ENCODE results near the gene ID1.
"Not testable (repeated sequence)": the region's sequence is repeated elsewhere in the genome, so short reads cannot be mapped to it uniquely, and the experiment has no call there.

ID1 gene

DNA sequence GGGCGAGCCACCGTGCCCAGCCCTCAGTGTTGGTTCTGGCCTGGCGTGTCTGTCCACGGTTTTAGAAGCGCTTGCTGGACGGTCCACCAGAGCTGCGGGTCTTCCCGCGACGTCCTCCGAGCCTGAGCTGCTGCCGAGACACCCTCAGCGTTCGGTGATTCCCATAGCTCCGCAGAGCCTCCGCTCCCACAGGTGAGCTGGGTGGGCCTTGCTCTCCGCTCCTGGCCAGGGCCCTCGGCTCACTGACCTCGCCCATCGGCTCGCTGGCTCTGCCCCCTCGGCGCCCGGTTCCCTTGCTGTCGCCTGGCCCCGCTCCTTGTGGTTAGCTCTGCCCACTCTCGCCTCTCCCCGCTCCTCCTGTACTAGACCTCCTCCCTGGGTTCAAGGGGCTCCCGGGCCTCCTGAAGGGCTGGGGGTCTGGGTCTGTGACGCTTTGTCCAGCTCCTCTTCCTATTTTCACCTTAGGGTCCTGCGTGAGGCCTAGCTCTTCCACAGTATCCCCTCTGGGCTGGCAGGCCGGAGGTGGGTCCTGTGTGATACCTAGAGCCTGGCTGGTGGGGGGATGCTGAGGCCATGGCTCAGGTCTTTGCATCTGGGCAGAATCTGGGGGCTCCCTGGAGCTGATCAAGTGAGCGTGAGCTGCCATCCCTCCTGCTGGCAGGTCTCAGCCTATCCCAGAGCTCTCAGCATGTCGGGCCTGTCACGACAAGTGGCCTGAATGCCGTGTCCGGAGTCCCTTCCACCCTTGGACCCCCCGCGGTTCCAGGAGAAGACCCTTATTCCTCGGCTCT is 27.7 kb downstream of the ID1 start:
- in situ Hi-C loops (cut with HindIII; ENCODE audit: low sequenced_read_pairs): no loop called here

DNA sequence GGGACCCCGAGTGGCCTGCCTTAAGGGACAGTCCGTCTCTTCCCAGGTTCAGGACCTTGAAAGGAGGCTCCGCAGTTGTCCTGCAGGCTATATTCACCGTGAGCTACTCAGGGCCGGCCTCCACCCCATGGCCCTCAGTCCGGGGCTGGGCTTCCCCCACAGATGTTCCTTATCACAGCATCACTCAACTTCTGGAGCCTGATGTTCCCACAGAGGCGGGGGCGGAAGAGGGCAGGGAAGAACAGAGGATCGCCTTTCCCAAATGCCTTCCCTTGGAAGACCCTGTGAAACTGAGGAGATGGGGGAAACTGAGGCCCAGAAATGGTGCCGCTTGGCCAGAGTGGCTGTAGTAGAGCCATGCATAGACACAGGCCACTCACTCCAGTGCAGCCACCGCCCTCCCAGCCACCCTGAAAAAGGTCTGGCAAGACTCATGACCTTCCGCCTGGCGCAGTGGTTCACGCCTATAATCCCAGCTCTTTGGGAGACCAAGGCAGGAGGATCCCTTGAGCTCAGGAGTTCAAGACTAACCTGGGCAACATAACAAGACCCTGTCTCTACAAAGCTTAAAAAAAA is 28.3 kb downstream of the ID1 start:
- in situ Hi-C loops (cut with HindIII; ENCODE audit: low sequenced_read_pairs): no loop called here

DNA sequence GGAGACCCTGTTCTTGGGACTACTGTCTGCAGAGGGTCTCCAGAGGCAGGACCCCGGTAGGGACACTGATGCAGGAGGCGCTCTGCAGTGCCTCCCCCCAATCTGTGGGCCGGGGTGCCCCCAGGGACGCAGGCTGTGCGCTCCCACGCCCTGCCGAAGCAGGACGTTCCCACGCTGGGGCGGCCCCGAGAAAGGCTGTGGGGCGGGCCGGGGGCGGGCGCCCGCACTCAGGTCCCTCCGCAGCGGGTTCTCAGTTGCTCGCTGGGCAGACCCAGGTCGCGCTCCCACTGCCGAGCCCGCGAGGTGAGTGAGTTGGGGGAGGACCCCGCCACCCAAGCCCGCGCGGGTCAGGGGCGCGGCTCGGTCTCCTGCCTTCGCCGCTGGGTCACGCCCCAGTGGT is 32.6 kb downstream of the ID1 start, which contains the start of gene COX4I2:
TSS of gene COX4I2 (plus strand) at position 253 of the 400 bp plus-strand sequence. CDS start 1,106 bp downstream, outside the sequence.
- in situ Hi-C loops (cut with HindIII; ENCODE audit: low sequenced_read_pairs): no loop called here

DNA sequence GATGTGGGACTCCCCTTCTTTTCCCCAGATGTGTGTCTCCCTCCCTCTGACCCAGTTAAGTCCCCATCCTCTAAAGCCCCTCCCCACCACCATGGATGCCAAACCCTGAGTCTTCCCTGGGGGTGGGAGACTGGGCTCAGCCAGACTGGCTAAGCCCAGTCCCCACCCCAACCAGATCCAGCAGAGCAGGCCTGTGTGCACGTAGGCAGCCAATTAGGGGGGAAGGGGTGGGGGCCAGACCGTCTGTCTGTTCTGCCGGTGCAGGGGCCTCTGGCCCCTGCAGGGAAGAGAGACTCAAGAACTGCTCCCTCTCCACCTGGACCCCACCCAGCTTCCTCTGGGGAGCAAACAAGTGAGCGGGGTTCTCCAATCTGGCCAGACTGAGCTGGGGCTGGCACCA is 33.2 kb downstream of the ID1 start:
- in situ Hi-C loops (cut with HindIII; ENCODE audit: low sequenced_read_pairs): no loop called here

DNA sequence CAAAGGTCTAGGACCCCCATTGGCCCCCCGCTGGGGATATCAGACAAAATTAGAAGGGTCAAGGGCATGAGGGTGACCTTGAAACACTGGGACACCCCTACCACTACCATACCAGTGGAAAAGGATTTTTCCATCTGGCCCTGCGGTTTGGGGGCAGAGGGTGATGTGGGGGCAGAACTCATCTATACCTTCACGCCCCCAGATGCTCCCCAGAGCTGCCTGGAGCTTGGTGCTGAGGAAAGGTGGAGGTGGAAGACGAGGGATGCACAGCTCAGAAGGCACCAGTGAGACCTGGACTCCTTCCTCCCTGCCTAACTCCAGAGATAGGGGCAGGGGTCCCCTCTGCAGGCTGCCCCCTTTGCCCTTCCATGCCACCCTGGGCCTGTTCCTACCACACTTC is 33.7 kb downstream of the ID1 start:
- in situ Hi-C loops (cut with HindIII; ENCODE audit: low sequenced_read_pairs): no loop called here

DNA sequence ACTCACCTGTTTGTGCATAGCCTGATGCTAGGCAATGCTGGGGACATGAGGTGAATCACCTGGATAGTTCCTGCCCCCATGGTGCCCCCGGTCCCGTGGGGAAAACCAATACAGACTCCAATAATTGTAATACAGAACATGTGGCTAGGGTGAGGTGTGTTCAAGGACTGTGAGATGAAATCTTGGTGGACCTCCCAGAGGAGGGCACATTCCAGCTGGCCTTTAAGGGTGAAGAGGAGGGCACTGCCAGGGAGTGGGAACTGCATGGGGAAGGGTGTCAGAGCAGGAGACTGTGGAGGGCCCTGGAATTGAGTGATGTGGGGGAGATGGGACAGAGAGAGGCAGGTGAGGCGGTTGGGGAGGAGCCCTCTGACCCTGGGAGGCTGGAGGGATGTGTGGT is 35.2 kb downstream of the ID1 start:
- in situ Hi-C loops (cut with HindIII; ENCODE audit: low sequenced_read_pairs): no loop called here

DNA sequence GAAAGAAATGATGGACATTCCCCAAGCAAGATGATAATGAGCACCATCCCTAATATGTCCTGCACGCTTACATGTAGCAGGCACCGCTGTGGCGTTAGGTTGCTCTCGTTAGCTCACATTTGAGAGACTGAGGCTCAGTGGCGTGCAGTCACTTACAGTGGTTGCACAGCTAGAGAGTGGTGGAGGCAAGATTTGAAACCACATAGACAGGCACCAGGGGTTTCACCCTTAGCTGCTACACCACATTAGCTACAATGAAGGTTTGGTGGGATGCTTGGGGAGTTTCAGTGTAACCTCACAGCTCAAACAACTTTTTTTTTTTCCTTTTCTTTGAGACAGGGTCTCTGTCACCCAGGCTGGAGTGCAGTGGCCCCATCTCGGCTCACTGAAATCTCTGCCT is 36.3 kb downstream of the ID1 start:
- in situ Hi-C loops (cut with HindIII; ENCODE audit: low sequenced_read_pairs): no loop called here

DNA sequence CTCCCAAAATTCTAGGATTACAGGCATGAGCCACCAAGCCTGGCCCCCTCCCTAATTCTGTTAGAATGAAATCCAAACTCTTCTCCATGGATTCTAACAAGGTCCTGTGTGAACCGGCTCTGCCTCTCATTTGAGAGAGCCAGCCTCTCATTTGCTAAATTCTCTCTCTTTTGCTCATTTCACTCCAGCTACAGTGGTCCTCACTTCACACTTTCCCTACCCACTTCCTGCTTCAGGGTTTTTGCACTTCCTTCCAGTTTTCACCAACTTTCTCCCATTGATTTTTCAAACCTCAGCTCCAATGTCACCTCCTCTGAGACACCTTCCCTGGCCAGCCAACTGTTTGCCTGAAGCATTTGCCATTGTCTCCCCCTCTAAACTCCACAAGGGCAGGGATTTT is 37.7 kb downstream of the ID1 start:
- in situ Hi-C loops (cut with HindIII; ENCODE audit: low sequenced_read_pairs): no loop called here

DNA sequence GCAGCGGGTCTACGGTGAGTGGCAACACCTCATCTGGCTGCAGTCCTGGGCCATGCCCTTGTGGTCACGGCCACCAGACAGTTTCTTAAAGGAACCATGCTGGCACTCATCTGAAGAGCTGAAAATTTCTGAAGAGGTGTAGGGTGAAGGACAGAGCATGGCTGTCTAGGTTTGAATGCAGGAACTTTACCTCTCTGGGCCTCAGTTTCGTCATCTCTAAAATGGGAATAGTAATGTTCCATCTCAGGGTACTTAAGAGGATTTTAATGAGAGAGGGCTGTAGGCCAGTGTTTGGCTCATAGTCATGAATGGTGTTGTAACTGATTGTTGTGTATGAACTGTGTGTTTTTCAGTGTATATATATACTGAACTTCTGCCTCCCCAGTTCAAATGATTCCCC is 38.4 kb downstream of the ID1 start:
- in situ Hi-C loops (cut with HindIII; ENCODE audit: low sequenced_read_pairs): no loop called here

DNA sequence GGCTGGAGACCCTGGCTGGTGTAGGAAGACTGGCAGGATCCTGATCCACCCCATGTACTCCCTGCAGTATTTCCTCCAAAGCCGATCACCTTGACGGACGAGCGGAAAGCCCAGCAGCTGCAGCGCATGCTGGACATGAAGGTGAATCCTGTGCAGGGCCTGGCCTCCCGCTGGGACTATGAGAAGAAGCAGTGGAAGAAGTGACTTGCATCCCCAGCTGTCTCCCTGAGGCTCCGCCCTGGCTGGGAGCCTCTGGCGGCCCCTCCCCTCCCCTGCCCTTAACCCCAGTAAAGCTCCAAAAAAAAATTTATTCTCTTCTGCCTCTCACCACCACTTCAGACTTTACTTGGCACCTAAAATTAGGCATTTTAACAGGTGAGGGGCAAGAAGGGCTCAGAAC is 39.6 kb downstream of the ID1 start:
- in situ Hi-C loops (cut with HindIII; ENCODE audit: low sequenced_read_pairs): no loop called here

DNA sequence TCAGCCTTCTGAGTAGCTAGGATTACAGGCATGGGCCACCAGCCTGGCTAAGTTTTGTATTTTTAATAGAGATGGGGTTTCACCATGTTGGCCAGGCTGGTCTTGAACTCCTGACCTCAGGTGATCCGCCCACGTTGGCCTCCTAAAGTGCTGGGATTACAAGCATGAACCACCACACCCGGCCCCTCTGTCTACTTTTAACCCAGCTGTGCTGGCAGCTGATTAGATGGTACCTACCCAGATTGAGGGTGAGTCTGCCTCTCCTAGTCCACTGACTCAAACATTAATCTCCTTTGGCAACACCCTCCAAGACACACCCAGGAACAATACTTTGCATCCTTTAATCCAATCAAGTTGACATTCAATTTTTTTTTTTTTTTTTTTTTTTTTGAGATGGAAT is 43.0 kb downstream of the ID1 start:
- in situ Hi-C loops (cut with HindIII; ENCODE audit: low sequenced_read_pairs): not testable (repeated sequence)

DNA sequence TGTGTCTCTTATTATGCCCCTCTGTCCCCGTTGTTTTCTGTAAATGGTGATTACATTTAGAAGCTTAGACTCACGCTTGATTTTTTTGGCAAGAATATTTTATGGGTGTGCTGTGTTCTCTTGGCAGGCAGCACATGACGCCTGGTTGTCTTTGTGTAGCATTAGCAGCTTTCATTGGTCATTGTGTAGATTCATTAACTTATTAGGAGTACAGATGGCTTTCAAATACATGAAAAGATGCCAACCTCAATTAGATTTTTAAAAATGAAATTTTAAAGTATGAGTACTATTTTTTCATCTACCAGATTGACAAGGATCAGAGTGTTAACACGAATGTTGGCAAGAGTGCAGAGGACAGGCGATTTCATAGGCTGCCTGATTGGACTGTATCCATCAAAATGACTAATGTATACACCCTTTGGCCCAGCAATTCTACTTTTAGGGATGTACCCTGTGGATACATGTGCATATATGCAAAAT is 47.9 kb downstream of the ID1 start:
- in situ Hi-C loops (cut with HindIII; ENCODE audit: low sequenced_read_pairs): no loop called here

DNA sequence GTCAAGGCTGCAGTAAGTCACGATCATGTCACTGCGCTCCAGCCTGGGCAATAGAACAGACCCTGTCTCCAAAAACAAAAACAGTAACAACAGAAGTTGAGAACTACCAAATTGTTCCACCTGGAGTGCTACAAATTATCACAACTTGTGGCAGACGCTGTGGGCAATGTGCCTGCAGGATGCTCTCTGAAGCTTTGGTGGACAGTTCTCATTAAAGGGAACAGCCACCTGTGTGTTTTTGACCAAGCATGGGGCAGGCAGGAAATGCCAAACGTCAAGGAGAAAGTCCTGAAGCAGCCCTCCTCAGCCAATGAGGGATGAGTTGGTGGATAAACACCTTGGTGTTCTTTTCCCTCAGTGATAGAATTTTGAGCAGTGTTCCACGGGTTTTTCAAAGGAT is 48.5 kb downstream of the ID1 start:
- in situ Hi-C loops (cut with HindIII; ENCODE audit: low sequenced_read_pairs): no loop called here

DNA sequence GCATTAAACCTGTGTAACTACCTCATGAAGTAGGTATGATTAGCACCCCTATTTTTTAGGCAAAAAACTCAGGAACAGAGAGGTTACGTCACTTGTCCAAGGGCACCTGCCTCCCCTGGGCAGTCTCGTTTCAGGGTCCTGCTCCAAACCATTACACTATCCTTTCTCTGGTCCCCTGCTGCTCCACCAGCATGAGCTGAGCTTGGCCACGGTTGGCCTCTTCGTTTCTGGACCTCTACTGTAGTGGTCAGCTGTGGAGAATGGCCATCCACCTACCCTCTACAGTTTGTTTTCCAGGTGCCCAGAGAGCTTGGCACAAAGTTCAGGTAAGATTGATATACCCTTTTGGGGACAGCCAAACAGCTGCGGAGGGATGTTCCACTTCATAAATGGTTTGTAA is 49.4 kb downstream of the ID1 start:
- in situ Hi-C loops (cut with HindIII; ENCODE audit: low sequenced_read_pairs): no loop called here

Measured in DLD1 (cell line).